HepG2 (cell line): ENCODE measurements around the gene NDUFAF3. TPM values are rescaled to one million over a fixed set of nuclear protein-coding genes. Genes with fewer than 3 reads are reported as not detected.

Experiments
- ATAC-seq: fragments of 200-7000 bp; cut with Tn5 transposase; 3 replicates; pipeline ENCODE4 v1.9.1; 2020; ENCODE audit warnings: mild to moderate bottlenecking, moderate library complexity
- BruUV-seq: library from RNA; stranded (reverse); fragments of 400-500 nt; replicated peaks from 2 replicates; lab custom pipeline; 2021; lab: Mats Ljungman, UMichigan
- CTCF ChIA-PET: fragments of 300-600 bp; formaldehyde crosslinking; extraction: SDS; loops from one replicate; lab custom pipeline; 2021; ENCODE audit warnings: low total read pairs, inconsistent platforms, low intra/inter-chr PET ratio; lab: Yijun Ruan, JAX
- POLR2A ChIA-PET: fragments of 350-600 bp; sonication (Branson Sonifier 250); formaldehyde crosslinking; loops from one replicate; lab custom pipeline; 2020; ENCODE audit warnings: antibody characterized with exemption, inconsistent platforms; lab: Yijun Ruan, JAX
- DNase-seq: peaks from one replicate; pipeline ENCODE4 v3.0.0-alpha.2; 2015; ENCODE audit warnings: low spot score
- FAIRE-seq: peaks from 3 replicates; lab custom pipeline; 2011; peaks lifted over from hg19 to GRCh38; lab: Jason Lieb, UNC
- H2AFZ ChIP-seq: one replicate; pipeline ENCODE4 v1.6.1; 2011; ENCODE audit warnings: low read length, inconsistent platforms
- H3K27ac ChIP-seq: fragments of 300-600 bp; 3 replicates; pipeline ENCODE4 v1.8.0; 2011; ENCODE audit warnings: mixed run types, mild to moderate bottlenecking, mixed read lengths, low read length, inconsistent platforms; ENCODE audit not compliant: insufficient read depth; ENCODE audit errors: extremely low read length
- H3K27me3 ChIP-seq, 2 experiments: fragments of 200-600 bp in 1 of 2; 2 replicates in 1 of 2; 3 replicates in 1 of 2; pipeline versions ENCODE4 v1.6.0 to v1.8.0; 2011; ENCODE audit warnings: low read length in 2 of 2, mild to moderate bottlenecking in 2 of 2, moderate library complexity in 2 of 2, inconsistent platforms in 1 of 2; ENCODE audit not compliant: insufficient read depth in 2 of 2, control insufficient read depth in 1 of 2
- H3K36me3 ChIP-seq, 2 experiments: fragments of 200-600 bp in 1 of 2; replicated peaks in 1 of 2; 2 replicates in 1 of 2; 3 replicates in 1 of 2; pipeline versions ENCODE4 v1.5.1 to v1.8.0; 2011; ENCODE audit warnings: low read length in 2 of 2, inconsistent platforms in 1 of 2; ENCODE audit not compliant: insufficient read depth in 2 of 2, control insufficient read depth in 1 of 2
- H3K4me1 ChIP-seq: 2 replicates; pipeline ENCODE4 v1.5.1; 2012; ENCODE audit warnings: low read length, inconsistent platforms; ENCODE audit not compliant: insufficient read depth
- H3K4me2 ChIP-seq: 2 replicates; pipeline ENCODE4 v1.6.0; 2011; ENCODE audit warnings: low read depth, low read length, inconsistent platforms
- H3K4me3 ChIP-seq, 3 experiments: fragments of 200-600 bp in 1 of 3; sonication (generic), shearing (Covaris generic) in 1 of 3; replicated peaks in 1 of 3; 2 replicates each; pipeline ENCODE4 v1.5.1; 2011 to 2016; ENCODE audit warnings: low read length in 3 of 3, inconsistent platforms in 2 of 3, low read depth in 2 of 3, mild to moderate bottlenecking in 2 of 3, control low read depth in 1 of 3, mixed read lengths in 1 of 3; ENCODE audit not compliant: insufficient read depth in 1 of 3
- H3K79me2 ChIP-seq: one replicate; pipeline ENCODE4 v1.6.1; 2011; ENCODE audit warnings: low read length, inconsistent platforms; ENCODE audit not compliant: insufficient read depth
- H3K9ac ChIP-seq: 2 replicates; pipeline ENCODE4 v1.6.0; 2011; ENCODE audit warnings: mild to moderate bottlenecking, low read depth, low read length, inconsistent platforms; ENCODE audit not compliant: insufficient read depth
- H3K9me3 ChIP-seq: 2 replicates; pipeline ENCODE4 v1.5.1; 2012; ENCODE audit warnings: mild to moderate bottlenecking, low read length
- H4K20me1 ChIP-seq: 2 replicates; pipeline ENCODE4 v1.6.0; 2011; ENCODE audit warnings: inconsistent platforms, mild to moderate bottlenecking, low read length, moderate library complexity; ENCODE audit not compliant: insufficient read depth
- EED ChIP-seq: sonication (generic); formaldehyde crosslinking; IDR thresholded peaks from 2 replicates; pipeline ENCODE4 v1.5.0; 2020; ENCODE audit warnings: mild to moderate bottlenecking, missing genetic modification reagents
- NFATC3 ChIP-seq: sonication (generic); formaldehyde crosslinking; IDR thresholded peaks from 2 replicates; pipeline ENCODE4 v1.5.1; 2020; ENCODE audit warnings: mild to moderate bottlenecking, missing genetic modification reagents
- POLR2A ChIP-seq, 2 experiments: IDR thresholded peaks; 2 replicates each; pipeline ENCODE4 v1.6.1; 2011; ENCODE audit warnings: low read depth in 2 of 2, low read length in 2 of 2, mild to moderate bottlenecking in 1 of 2, moderate library complexity in 1 of 2; ENCODE audit not compliant: insufficient read depth in 1 of 2
- POLR2G ChIP-seq: fragments of 200-400 bp; formaldehyde crosslinking; IDR thresholded peaks from 2 replicates; pipeline ENCODE4 v1.6.1; 2018; ENCODE audit warnings: mild to moderate bottlenecking, low read depth, low read length, moderate library complexity
- RBM22 ChIP-seq: fragments of 200-400 bp; formaldehyde crosslinking; optimal IDR thresholded peaks from 2 replicates; pipeline ENCODE3; 2017; ENCODE audit warnings: mild to moderate bottlenecking, low read length, moderate library complexity
- SMAD3 ChIP-seq: sonication (generic); formaldehyde crosslinking; IDR thresholded peaks from 2 replicates; pipeline ENCODE4 v1.4.0; 2020; ENCODE audit warnings: missing genetic modification reagents
- TCF7 ChIP-seq: sonication (generic); IDR thresholded peaks from 2 replicates; pipeline ENCODE4 v1.6.1; 2016; ENCODE audit warnings: antibody characterized with exemption, low read depth
- ZNF296 ChIP-seq: sonication (generic); formaldehyde crosslinking; conservative IDR thresholded peaks from 2 replicates; pipeline ENCODE4 v1.5.0; 2020; ENCODE audit warnings: mild to moderate bottlenecking, missing genetic modification reagents
- ZNF350 ChIP-seq: sonication (generic); formaldehyde crosslinking; IDR thresholded peaks from 2 replicates; pipeline ENCODE4 v1.4.0; 2020; ENCODE audit warnings: mild to moderate bottlenecking, low read depth, missing genetic modification reagents, borderline replicate concordance
- ZNF879 ChIP-seq: sonication (generic); formaldehyde crosslinking; IDR thresholded peaks from 2 replicates; pipeline ENCODE4 v1.8.1; 2023; ENCODE audit warnings: missing genetic modification reagents
- WGBS: methylation state at CpG from one replicate; pipeline ENCODE4 v1.1.6; 2017; ENCODE audit warnings: low lambda C conversion rate; 5-methylcytosine and 5-hydroxymethylcytosine counted together
- in situ Hi-C: cut with HindIII; loops from 2 replicates; pipeline ENCODE4 v1.10.0; 2017; ENCODE audit warnings: low pct_unique_long_range_greater_than_20kb; ENCODE audit not compliant: extremely low pct_ligation_motif_present
- intact Hi-C: fragments of 100-400 bp; cut with micrococcal nuclease; formaldehyde crosslinking; loops from one replicate; pipeline ENCODE4 v1.10.0; 2022; ENCODE audit not compliant: unreplicated experiment
- polyA plus RNA-seq, 8 experiments: library from polyadenylated mRNA; depleted of rRNA in 3 of 8; stranded (reverse) in 7 of 8; unstranded in 1 of 8; fragments of >200 nt; fragmentation: Illumina TruSeq in 4 of 8; extraction: Trizol in 4 of 8; gene quantifications; 2 replicates each; pipeline versions ENCODE4 v1.2.1 to v1.2.3, GENCODE V29; 2011 to 2016; ENCODE audit warnings: low read depth in 4 of 8, missing spikeins in 1 of 8, mixed read lengths in 1 of 8; ENCODE audit not compliant: insufficient read depth in 1 of 8
- total RNA-seq, 5 experiments: library from RNA; depleted of rRNA; stranded (reverse); fragments of >200 nt; fragmentation: Illumina TruSeq; extraction: Trizol; gene quantifications; 2 replicates each; pipeline ENCODE4 v1.2.3, GENCODE V29; 2016; ENCODE audit warnings: low read depth in 1 of 5
- TF ChIP-seq, protein P1 (sequence below): IDR thresholded peaks from 2 replicates; pipeline ENCODE4 v1.6.1; 2012; ENCODE audit warnings: low read depth, low read length, improper control_type of control experiment
- TF ChIP-seq, protein P2 (sequence below): sonication (generic); formaldehyde crosslinking; IDR thresholded peaks from 2 replicates; pipeline ENCODE4 v1.4.0; 2020; ENCODE audit warnings: mild to moderate bottlenecking, missing genetic modification reagents

NDUFAF3 gene
- total and polyA plus RNA-seq, 2 of the 13 experiments (the other 11 are each of a cell fraction or from before 2014, with no cell fraction given), result 39.0 to 50.0 TPM

DNA sequence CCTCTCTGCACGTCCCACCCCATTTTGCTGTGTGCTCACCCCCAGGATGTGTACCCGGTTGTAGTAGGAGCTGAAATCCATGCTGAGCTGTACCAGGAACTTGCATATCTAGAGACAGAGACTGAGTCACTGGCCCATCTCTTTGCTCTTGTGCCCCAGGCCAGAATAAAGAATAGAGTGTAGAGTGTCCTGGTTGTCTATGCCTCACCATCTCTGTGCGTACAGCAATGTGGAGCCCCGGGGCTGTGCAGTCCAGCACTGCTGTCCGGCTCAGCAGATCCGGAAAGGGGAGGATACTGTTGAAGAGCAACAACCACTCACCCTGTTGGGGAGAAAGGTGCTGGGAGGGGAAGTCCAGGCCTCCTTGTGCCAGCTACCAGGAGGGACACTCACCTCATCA lies 6.2 kb upstream of the NDUFAF3 start:
- ChIA-PET POLR2A (interaction anchor here (0.6 to 12.8 kb wide), 4 partner anchors 6 to 145 kb away, joined by 3 to 280 read pairs (median 9); partner anchors contain the start of genes DALRD3, IMPDH2, NDUFAF3 and WDR6), CTCF (no interaction called here)
- ATAC-seq, result no peak
- DNase-seq, result no peak
- FAIRE-seq, result no peak
- H3K9me3 ChIP-seq, result no peaks in the 10 kb centered on the region
- peaks cover 20 to 48% of the 10 kb centered on the region in 2 experiments for H3K36me3 ChIP-seq
- H2AFZ ChIP-seq, result no peak overlapping the region
- H4K20me1 ChIP-seq, result peaks cover 26% of the 10 kb centered on the region; the same call in 1 of the 2 replicates
- no peak overlapping the region for H3K4me3 ChIP-seq
- intact Hi-C loops, result loop anchor here (2.0 kb wide), 1 partner anchor 29 kb away; no protein-coding TSS in a partner anchor
- no peak overlapping the region for H3K9ac ChIP-seq
- peaks cover 23% of the 10 kb centered on the region for H3K4me1 ChIP-seq
- no peak overlapping the region for H3K27ac ChIP-seq
- peaks cover 26% of the 10 kb centered on the region for H3K79me2 ChIP-seq
- in situ Hi-C loops, result no loop called here
- no peaks in the 10 kb centered on the region; a peak in 1 of 5 replicates for H3K27me3 ChIP-seq
- TF ChIP-seq ZNF350 (CRISPR knock-in tag), result 0 out of 2 replicates have a peak, but pooled peaks have one; percentile 20
- no peak for TF ChIP-seq TCF7
- TF ChIP-seq POLR2G, result 0 out of 2 replicates have a peak, but pooled peaks have one; percentile 5
- 98% methylated on average over 6 of the region's 6 CpGs for WGBS
- no peak overlapping the region for H3K4me2 ChIP-seq
- no TSS peak for BruUV-seq

DNA sequence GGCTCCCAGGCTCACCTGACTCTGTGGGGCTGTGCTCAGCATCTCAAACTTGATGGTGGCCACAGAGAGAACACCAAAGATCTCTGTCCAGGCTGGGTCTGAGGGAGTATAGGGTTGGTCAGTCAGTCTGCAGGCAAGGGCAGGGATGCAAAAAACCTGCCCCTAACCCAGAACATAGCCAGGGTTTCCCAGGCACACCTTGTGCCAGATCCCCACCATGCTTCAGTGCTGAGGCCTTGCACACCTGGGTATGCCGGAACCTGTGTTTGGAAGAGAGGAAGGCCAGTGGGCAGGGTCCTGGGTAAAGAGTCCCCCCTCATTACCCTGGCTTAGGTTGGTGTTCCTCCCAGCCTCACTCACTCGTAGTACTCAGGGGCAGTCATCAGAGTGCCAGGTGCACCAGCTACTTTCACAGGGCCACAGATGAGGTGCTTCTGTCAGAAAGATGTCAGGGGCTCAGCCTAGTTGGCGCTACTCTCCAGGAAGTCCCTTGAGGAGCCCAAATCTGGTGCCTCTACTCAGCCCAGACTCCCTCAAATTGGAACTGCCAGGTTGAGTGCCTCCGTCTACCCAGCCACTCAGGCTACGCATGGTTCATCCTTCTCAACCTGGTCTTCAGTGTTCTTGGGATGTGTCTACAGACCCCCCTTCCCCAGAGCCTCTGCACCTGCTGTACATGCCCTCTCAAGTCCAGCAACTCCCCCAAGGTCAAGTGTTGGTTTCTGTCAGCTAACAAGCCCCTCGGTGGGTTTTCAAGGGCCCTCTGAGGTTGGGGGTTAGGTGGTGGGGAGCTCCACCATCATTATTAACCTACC lies 5.3 kb upstream of the NDUFAF3 start:
- intact Hi-C loops (no loop called here), in situ Hi-C loops (no loop called here)
- H3K27me3 ChIP-seq, result no peaks in the 10 kb centered on the region; a peak in 1 of 5 replicates
- peaks cover 26% of the 10 kb centered on the region; the same call in 1 of the 2 replicates for H4K20me1 ChIP-seq
- H3K4me1 ChIP-seq, result peaks cover 23% of the 10 kb centered on the region
- H3K4me3 ChIP-seq, result no peak overlapping the region
- WGBS, result 93% methylated on average over 5 of the region's 6 CpGs
- no peak overlapping the region for H2AFZ ChIP-seq
- peaks cover 19 to 45% of the 10 kb centered on the region in 2 experiments for H3K36me3 ChIP-seq
- no peak for FAIRE-seq
- ChIA-PET CTCF (no interaction called here), POLR2A (interaction anchor here (1.7 to 11.1 kb wide), 5 partner anchors 7 to 77 kb away, joined by 8 to 280 read pairs (median 10); partner anchors contain the start of genes IMPDH2, QRICH1 and WDR6)
- no peak overlapping the region for H3K9ac ChIP-seq
- DNase-seq, result no peak
- no peak for ATAC-seq
- no peaks in the 10 kb centered on the region for H3K9me3 ChIP-seq
- BruUV-seq, result no TSS peak
- H3K27ac ChIP-seq, result no peak overlapping the region
- peaks cover 24% of the 10 kb centered on the region for H3K79me2 ChIP-seq
- peak overlapping the region; percentile 89; the same call in 1 of the 2 replicates for H3K4me2 ChIP-seq
- TF ChIP-seq POLR2A (IDR thresholded peaks at IDR 0.05; ENCODE audit: insufficient read depth in 1 of 2, low read depth in 2 of 2, low read length in 2 of 2) (peak in 1 of 2 experiments; percentile 25; a peak in 1 of 4 replicates), NFATC3 (CRISPR knock-in tag) (no peak), POLR2G (peak; percentile 32), RBM22 (peak; percentile 83), EED (CRISPR knock-in tag) (no peak), ZNF296 (CRISPR knock-in tag) (no peak), SMAD3 (CRISPR knock-in tag) (no peak), ZNF879 (CRISPR knock-in tag) (no peak)
- TF ChIP-seq, protein P1, sequence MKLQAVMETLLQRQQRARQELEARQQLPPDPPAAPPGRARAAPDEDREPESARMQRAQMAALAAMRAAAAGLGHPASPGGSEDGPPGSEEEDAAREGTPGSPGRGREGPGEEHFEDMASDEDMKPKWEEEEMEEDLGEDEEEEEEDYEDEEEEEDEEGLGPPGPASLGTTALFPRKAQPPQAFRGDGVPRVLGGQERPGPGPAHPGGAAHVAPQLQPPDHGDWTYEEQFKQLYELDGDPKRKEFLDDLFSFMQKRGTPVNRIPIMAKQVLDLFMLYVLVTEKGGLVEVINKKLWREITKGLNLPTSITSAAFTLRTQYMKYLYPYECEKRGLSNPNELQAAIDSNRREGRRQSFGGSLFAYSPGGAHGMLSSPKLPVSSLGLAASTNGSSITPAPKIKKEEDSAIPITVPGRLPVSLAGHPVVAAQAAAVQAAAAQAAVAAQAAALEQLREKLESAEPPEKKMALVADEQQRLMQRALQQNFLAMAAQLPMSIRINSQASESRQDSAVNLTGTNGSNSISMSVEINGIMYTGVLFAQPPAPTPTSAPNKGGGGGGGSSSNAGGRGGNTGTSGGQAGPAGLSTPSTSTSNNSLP, result no peak
- TF ChIP-seq, protein P2, sequence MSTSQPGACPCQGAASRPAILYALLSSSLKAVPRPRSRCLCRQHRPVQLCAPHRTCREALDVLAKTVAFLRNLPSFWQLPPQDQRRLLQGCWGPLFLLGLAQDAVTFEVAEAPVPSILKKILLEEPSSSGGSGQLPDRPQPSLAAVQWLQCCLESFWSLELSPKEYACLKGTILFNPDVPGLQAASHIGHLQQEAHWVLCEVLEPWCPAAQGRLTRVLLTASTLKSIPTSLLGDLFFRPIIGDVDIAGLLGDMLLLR (CRISPR knock-in tag), result peak; percentile 54; the same call in 1 of the 2 replicates
